NCI-H1694 treated with DMSO at 0.1 percent for 48 hours (cell line): Measurements from ENCODE around the gene RHBDL3.

Source experiments
- DNase-seq: peaks from one replicate; lab custom pipeline; 2025; lab: John Stamatoyannopoulos, UW

RHBDL3 gene

DNA sequence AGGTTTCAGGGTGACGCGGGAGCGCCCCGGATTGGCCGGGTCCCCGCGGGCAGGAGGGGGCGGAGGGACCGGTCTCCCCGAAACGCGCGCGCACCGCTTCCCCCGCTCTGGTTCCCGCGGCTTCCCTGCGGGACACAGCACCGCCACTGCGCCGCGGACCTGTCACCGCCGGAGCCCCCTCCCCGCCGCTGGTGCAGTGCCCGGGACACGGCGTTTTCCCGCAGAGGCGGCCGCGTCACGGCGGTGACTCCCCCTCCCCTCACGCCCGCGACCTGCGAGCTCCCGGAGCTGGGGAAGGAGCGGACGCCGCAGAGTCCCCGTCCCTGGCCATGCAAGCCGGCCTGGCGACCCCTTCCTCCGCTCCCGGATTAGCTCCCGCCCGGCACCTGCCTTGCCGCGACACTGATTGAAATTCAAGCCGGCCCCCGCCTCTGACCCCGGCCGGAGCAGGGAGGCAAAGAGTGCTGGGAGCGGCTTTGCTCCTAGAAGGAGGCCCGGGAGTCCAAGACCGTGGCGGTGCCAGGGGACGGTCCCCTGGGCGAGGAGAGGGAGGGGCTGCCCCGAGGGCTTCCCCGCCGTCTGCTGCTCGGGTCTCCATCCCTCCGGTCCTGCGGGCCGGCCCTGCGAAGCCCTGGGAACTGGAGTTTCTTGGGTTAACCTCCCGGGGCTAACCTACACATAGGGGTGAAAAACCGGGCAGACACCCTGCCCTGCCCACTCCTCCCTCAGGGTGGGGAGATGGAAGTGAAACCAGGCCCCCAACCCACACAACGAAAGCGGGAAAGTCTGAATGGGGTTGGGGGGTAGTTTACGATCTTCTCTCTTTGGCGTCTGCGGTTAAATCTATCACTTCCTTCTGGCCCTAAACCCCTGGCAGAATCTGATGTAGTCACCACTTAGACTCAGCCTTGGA lies 1.0 kb downstream of the RHBDL3 start:
- no peak for DNase-seq

DNA sequence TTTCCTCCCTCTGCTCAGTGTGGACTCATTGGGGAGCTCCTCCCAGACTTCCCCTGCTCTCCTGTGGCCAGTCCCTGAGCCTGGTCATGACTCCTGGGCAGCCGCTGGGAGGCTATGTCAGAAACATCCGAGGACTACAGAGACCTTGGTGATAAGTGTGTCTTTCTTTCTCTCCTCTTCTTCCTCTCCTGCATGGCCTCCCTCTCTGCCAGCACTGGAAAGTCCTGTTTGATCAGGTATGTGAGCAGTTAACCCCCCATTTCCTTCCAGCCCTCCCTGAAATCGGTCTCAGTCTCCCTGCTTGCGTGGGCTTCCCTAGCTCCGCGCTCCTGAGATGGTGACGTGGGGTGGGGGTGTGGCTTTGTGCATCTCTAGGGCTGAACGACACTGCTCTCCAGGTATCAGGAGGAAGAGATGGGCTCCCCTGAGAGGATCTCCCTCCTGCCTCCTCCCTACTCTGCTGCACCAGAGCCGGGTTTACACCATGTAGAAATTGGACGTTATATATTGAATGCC lies 2.1 kb downstream of the RHBDL3 start:
- no peak for DNase-seq

DNA sequence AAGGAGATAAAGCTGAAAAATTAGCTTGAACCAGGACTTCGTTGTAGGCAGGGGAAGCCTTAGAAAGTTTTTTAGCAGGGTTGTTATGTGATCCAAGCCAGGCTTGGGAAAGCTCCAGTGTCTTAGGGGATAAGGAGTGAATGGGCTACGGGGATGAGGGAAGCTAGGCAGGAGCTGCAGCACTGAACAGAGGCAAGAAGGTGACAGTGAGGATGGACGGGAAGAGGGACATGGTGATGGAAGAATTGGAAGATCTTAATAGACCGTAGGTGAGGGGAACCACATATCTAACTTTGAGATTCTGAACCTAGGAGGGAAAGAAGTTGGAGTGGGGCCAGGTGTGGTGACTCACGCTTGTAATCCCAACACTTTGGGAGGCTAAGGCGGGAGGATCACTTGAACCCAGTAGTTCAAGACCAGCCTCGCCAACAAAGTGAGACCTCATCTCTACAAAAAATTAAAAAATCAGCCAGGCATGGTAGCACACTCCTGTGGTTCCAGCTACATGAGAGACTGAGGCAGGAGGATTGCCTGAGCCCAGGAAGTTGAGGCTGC lies 3.2 kb downstream of the RHBDL3 start:
- DNase-seq, result no peak

DNA sequence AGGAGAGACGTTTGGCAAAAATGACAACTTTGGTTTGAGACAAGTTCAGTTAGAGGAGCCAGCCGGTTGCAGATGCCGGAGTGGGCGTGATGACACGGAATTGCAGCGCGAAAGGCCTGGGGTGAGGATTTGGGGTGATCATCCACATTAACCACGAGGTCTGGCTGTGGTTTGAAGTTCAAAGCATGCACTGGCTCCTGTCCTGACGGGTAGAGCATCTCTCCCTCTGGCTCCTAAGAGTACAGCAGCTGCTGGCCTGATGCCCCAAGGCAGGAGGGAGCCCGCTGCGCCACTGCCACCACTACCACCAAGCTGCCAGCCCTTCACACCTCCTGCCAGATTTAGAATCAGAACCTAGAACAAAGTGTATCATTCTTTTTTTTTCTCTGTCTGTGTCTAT lies 3.7 kb downstream of the RHBDL3 start:
- DNase-seq, result peak; percentile 73

DNA sequence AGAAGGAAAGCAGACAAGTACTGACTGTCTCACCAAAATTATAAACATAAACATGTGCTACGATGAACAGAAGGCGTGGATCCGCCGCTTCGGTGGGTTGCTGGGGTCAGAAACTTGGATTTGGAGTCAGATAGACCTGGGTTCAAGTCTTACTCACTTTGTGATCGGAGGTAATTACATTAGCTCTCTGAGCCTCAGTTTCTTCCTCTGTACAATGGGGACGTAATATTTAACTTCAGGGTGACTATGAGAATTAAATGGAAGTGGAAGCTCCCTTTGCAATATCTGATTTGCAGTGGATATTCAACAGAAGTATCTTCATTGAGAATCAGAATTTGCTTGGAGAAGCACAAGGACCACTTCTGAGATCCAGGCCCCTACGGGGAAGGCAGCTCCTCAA lies 6.2 kb downstream of the RHBDL3 start:
- no peak for DNase-seq

DNA sequence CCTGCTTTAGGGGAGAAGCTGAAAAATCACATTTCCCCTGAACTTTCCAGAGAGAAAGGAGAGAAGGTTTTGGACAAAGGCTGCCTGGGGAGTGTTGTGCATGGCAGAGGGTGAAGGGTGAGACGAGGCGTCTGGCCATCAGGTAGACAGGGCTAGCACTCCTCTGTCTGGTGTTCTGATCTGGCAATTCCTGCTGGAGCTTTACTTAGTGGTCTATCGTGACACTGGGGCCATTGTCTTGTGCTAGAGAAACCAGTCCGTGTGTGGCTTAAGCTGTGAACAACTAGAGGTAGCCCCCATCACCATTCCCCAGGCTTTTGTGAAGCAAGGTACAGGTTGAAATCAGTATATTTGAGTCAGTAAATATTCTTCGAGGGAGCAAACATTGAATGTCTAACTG lies 8.5 kb downstream of the RHBDL3 start:
- no peak for DNase-seq

DNA sequence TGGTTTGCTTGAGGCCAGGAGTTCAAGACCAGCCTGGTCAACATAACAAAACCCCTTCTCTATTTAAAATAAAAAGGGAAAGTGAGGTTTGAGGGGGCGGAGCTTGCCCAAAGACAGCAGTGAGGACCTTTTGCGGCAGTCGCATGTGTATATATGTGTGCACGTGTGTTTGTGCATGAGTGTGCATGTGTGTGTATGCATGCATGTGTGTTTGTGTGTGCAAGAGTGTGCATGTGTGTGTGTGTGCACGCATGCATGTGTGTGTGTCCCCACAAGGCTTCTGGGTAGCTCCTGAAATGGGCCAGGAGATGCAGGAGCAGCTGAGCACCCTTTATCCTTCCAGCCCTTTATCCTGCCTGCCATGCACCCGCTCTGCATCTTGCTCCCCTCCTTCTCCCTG lies 9.0 kb downstream of the RHBDL3 start:
- DNase-seq, result no peak

DNA sequence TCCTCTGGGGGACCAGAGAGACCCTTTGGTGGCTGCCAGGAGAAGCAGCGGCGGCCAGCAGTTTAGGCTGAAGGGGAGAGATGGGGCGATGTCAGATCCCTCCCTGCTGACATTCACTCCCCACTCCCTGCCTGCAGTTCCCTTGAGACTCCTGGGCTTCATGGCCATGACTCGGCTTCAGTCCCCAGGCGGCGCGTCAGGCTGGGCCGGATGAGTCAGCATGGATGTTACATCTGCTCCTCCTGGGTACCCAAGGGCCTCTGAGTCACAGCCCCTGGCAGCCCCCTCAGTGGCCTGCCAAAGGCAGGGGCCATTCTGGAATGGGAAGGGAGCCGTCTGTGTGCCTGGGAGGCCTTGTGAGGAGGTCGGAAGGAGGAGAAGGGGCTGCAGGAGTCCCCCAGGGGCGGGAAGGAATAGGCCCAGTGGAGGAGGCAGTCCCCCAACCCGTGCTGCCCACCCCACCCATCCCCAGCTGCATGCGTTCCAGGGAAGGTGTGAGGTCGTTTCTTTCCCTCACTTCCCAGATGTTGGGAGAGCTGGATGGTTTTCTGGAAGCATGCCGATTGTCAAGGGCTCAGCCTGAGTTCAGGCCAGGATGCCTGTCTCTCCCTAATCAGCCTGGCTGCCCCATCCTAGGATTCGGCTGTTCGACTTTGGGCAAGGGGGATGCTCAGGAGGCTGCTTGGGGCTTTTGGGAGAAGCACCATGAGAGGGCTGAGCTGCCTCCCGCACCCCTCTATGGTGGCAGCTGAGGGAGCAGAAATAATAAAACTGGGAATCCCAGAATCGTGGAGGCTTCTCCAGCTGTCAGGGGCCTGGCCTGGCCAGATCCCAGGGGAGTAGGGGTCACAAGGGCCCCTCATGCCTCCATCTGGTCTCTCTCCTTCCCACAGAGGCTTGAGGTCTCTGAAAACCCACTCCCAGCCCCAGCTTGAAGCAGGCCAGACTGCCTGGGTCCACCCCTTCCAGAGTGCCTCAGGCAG lies 9.7 kb downstream of the RHBDL3 start:
- peak; percentile 84 for DNase-seq

DNA sequence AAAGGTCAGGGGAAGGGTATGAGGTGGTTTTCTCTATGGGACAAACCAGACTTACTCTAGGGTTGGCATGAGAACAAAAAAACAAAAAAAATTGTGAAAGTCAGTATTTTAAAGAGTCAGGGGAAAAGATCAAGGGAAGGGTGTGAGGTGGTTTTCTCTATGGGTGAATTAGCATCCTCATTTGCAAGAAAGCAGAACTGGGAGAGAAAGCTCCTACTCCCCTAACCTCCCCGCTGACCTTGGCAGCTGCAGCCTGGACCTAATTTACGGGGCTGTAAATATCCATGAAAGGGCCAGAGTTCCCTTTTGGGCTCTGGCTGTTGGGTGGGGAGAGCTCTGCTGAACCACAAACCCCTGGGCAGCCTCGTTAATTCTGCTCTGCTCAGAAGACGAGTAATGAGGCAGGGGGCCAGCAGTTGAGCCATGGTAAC lies 10.6 kb downstream of the RHBDL3 start:
- DNase-seq, result no peak

DNA sequence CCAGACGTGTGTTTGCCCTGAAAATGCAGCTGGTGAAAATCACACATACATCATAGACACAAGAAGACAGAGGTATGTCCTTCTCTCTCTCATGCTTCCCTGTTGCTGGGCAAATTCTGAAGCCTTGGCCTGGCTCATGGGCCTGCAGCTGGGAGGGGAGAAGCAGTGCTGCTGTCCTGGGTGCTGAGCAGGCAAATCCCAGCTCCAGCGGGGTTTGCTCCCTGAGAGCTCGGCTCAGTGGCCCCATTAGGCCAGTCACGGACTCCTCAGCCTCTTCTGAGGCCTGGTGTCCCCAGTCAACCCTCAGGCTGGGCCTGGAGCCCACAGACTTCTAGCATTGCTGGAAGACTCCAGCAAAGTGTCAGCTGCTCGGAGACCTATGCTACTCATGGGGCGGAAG lies 11.7 kb downstream of the RHBDL3 start:
- no peak for DNase-seq

DNA sequence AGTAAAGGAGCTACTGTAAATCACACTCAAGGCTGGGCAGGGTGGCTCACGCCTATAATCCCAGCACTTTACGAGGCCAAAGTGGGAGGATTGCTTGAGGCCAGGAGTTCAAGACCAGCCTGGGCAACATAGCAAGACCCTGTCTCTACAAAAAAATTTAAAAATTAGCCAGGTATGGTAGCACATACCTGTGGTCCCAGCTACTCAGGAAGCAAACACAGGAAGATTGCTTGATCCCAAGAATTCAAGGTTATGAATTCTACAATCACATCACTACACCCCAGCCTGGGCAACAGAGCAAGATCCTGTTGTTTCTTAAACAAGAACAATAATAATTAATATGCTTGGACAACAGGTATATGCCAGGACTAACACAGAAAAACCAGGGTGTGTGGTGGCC lies 13.2 kb downstream of the RHBDL3 start:
- no peak for DNase-seq

DNA sequence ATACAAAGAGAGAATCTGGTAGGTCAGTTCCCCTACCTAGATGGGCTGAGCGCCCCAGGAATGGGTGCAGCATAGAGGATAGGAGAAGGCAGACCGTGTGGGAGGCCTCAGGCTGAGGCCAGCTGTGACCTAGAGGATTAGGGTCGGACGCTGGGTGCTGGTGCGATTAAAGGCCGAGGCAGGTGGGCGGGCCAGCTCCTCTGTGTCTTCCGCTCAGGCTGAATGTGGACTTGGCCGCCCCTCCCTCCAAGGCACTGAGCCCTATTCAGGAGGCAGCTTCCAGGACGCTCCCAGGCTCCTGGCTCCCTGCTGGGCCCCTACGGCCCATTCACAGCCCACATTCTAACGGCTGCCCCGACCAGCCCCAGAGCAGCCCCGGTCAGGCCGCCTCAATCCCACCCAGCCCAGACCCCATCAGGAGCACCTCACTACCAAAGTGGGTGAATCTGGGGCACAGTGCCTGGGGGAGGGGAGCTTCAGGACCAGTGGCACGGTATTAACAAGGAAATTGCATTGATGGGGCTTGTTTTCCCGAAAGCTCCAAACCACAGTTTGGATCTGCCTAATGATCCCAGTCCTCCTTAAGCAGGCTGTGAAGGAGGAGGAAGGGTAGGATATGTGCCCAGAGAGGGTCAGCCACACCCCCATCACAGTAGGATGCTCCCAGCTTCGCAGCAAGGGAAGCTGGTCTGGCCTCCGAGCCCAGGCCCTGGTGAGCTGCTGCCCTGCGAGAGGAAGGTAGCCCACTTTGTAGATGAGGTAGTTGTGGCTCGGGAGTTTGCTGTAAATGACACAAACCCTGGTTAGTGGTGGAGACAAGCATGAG lies 14.5 kb downstream of the RHBDL3 start:
- DNase-seq, result no peak

DNA sequence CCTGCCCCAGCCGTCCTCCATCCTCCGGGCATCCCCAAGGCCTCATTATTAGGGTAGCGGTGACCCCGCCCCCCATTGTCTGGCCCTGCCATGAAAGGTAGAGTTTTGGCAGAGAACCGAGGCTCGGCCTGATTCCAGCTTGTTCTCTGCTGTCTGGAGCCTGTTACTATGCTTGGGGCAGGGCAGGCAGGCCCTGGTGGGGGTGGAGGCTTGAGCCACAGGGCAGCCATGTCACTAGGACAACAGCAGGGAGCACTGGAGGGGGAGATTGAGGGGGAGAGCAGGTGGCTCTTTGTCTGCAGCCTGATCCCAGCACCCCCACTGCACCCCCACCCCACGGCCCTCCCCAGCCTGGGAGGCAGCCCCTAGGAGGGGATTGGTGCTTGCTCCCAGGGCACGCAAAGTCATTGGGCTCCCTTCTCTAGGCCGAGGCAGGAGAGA lies 15.4 kb downstream of the RHBDL3 start:
- DNase-seq, result peak; percentile 42

DNA sequence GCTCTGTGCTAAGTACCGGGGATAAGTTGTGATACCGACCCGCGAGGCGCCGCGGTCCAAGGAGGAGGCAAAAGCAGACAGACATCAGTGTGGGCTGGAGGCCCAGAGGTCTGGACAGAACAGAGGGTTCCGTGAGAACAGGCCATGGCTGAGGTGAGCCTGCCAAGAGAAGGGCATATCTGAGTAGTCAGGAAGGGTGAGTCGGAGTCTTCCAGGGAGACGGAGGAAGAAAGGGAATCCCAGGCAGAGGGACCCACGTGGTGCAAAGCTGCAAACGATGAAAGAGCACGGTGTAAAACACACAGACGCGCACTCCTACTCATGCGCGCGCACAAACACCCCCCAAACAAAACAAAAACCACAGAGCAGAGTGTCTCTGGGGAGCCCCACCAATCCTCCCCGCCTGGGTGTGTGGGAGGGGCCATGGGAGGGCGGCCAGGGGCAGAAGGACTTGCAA lies 18.1 kb downstream of the RHBDL3 start:
- no peak for DNase-seq

DNA sequence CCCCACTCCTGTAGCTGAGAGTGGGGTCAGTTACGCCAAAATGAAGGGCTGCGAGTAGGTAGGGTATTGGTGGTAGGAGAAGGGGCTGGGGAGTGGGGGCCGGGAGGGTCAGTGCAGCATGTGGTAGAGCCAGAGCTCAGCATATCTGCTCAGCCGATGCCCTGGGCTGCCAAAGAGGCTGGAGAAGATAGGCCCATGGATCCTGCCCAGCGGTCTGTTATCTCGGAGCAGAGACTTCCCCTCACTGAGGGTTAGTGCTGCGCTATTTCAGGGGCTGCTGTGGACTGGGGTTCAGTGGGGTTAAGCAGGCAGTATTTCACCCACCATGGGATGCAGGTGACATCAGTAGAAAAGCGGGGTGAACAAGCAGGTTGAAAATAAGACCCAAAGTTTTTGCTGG lies 19.7 kb downstream of the RHBDL3 start:
- DNase-seq, result no peak

DNA sequence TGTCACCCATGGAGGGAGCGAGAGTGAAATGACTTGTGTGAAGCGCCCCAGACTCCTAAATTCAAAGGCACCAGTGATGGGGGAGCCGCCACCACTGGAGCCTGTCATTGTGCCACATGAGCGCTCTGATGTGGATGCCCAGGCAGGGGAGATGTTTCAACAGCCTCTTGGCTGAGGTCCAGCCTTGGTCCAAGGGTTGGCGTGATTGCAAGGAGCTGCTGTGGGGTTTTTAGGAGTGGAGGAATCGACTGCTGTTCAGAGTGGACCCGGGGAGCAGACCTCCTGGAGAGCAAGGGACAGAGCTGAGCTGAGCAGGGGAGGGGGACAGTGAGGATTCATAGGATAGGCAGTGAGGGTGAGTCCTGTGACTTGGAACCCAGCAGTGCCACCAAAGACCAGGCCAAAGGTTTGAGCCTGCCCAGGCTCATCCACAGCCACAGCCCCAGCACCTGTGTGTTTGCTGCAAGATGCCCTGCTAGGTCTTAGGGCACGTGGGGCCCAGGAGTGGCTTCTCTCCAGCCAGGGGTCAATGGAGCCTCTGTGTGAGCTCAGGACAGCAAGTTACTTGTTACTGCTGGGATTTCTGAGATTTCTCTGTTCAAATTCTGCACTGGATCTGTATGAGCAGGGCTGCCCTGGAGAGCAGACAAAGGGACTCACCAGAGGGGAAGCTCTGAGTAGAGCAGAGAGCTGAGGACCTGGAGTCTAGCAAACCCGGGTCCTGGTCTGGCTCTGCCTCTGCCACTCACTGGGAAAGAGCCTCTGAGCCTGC lies 20.3 kb downstream of the RHBDL3 start:
- DNase-seq, result no peak

DNA sequence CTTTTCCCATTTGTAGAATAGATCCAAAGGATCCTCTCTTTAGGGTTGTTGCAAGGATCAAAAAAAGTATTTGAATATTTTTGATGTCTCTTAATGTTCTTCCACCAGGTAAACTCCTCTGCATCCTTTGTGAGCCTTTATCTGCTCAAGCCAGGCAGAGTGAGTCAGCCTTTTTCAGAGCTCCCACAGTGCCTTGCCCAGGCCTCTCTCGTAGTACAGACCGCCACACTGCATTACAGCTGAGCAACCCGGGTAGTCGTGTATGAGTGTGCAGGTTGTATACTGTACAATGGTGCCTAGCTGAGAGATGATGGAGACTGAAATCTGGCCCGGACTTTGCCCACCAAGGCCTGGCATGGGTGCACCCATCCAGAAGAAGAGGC lies 20.9 kb downstream of the RHBDL3 start:
- DNase-seq, result no peak

DNA sequence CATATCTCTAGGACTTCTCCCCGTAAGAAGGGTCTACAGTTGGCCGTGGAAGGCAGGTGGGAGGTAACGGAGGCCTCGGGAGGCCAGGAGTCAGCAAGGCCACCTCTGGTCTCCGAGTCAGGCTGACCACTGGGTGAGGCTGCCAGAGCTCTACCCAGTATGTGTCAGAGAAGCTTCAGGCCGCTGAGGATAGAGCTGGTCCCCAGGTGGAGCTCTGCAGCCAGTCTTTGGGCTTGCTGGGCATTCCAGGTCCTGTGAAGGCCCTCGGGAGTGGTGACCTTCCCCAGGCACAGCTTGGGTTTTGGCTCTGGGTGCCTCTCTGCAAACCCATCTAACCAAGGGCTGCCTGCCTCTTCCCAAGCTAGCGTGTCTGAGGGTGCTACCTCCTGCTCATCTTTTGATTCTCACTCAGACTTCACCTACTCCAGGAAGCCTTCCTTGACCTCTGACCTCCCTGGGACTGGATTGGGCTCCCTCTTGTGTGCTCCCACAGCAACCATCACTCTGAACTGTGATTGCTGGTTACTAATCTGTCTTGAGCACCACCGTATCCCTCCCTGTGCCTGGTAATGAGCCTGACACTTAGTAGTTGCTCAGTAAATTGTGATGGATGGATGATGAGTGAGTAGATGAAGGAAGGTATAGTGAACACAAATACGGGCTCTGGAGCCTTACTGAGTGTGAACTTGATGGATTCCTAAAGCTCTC lies 22.3 kb downstream of the RHBDL3 start:
- DNase-seq, result no peak

DNA sequence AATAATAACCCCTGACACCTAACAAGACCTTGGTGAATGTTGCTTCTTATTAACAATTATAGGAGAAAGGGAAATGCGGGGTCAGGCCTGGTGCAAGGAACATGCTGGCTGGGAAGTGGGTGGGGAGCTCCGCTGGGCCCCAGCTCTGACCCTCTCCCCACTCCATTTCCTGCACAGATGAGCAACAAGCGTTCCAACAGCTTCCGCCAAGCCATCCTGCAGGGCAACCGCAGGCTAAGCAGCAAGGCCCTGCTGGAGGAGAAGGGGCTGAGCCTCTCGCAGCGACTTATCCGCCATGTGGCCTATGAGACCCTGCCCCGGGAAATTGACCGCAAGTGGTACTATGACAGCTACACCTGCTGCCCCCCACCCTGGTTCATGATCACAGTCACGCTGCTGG lies 23.0 kb downstream of the RHBDL3 start:
- no peak for DNase-seq
